OCI-LY7 (cell line): ENCODE measurements around the gene EARS2. TPM values are rescaled to one million over a fixed set of nuclear protein-coding genes. Genes with fewer than 3 reads are reported as not detected.

ENCODE experiments used
- BruUV-seq: library from RNA; stranded (reverse); fragments of 400-500 nt; replicated peaks from 2 replicates; lab custom pipeline; 2021; lab: Mats Ljungman, UMichigan
- CTCF ChIA-PET: fragments of 300-600 bp; sonication (Branson Sonifier 250); formaldehyde crosslinking; loops from one replicate; lab custom pipeline; 2022; ENCODE audit warnings: antibody characterized with exemption; ENCODE audit not compliant: unreplicated experiment; lab: Charles Lee
- POLR2A ChIA-PET: fragments of 300-600 bp; sonication (Branson Sonifier 250); formaldehyde crosslinking; loops from one replicate; lab custom pipeline; 2022; ENCODE audit warnings: antibody characterized with exemption; lab: Charles Lee
- DNase-seq: peaks from one replicate; pipeline ENCODE4 v3.0.0-alpha.2; 2015; ENCODE audit warnings: low spot score
- H2AFZ ChIP-seq: fragments of 200-600 bp; sonication (generic), shearing (Covaris generic); 2 replicates; pipeline ENCODE4 v1.6.1; 2014; ENCODE audit warnings: mild to moderate bottlenecking, antibody characterized with exemption, low read length, moderate library complexity
- H3K27ac ChIP-seq: fragments of 200-600 bp; sonication (generic); 2 replicates; pipeline ENCODE4 v1.5.1; 2014; ENCODE audit warnings: mixed run types, low read depth, mild to moderate bottlenecking, moderate library complexity, low read length, inconsistent platforms; ENCODE audit not compliant: poor library complexity, severe bottlenecking
- H3K36me3 ChIP-seq: fragments of 200-600 bp; sonication (generic); 2 replicates; pipeline ENCODE4 v1.6.1; 2014; ENCODE audit warnings: mild to moderate bottlenecking, antibody characterized with exemption, low read length, moderate library complexity, mixed read lengths; ENCODE audit not compliant: insufficient read depth
- H3K4me1 ChIP-seq: fragments of 200-600 bp; sonication (generic); 2 replicates; pipeline ENCODE4 v1.5.1; 2014; ENCODE audit warnings: mild to moderate bottlenecking, low read length; ENCODE audit not compliant: insufficient read depth, poor library complexity, severe bottlenecking
- H3K4me2 ChIP-seq: fragments of 200-600 bp; sonication (generic); 2 replicates; pipeline ENCODE4 v1.6.1; 2014; ENCODE audit warnings: mild to moderate bottlenecking, low read length
- H3K4me3 ChIP-seq: fragments of 200-600 bp; sonication (generic); 2 replicates; pipeline ENCODE4 v1.5.1; 2014; ENCODE audit warnings: mild to moderate bottlenecking, low read depth, low read length; ENCODE audit not compliant: poor library complexity, severe bottlenecking
- H3K79me2 ChIP-seq: fragments of 200-600 bp; sonication (generic); 2 replicates; pipeline ENCODE4 v1.6.1; 2016; ENCODE audit warnings: low read depth, mild to moderate bottlenecking, low read length, moderate library complexity, mixed read lengths; ENCODE audit not compliant: insufficient read depth
- H3K9me2 ChIP-seq: fragments of 200-600 bp; sonication (generic); 2 replicates; pipeline ENCODE4 v1.6.1; 2016; ENCODE audit warnings: mild to moderate bottlenecking, low read length, mixed read lengths; ENCODE audit not compliant: insufficient read depth
- H3K9me3 ChIP-seq: fragments of 200-600 bp; sonication (generic); 2 replicates; pipeline ENCODE4 v1.6.1; 2014; ENCODE audit warnings: mild to moderate bottlenecking, mixed run types, low read length, mixed read lengths
- H4K20me1 ChIP-seq: fragments of 200-600 bp; sonication (generic); 2 replicates; pipeline ENCODE4 v1.6.1; 2014; ENCODE audit warnings: mild to moderate bottlenecking, antibody characterized with exemption, low read length, moderate library complexity, mixed read lengths; ENCODE audit not compliant: insufficient read depth
- EZH2phosphoT487 ChIP-seq: fragments of 200-600 bp; sonication (generic); IDR thresholded peaks from 2 replicates; pipeline ENCODE4 v1.6.1; 2018; ENCODE audit warnings: low read depth, borderline replicate concordance, mild to moderate bottlenecking, mixed run types, antibody characterized with exemption, low read length, moderate library complexity, mixed read lengths
- intact Hi-C: fragments of 100-400 bp; cut with micrococcal nuclease; formaldehyde crosslinking; loops from one replicate; pipeline ENCODE4 v1.10.0; 2022; ENCODE audit not compliant: unreplicated experiment
- total RNA-seq, 2 experiments: library from RNA; depleted of rRNA in 1 of 2; stranded (reverse); fragments of >200 nt in 1 of 2; shearing (Covaris generic) in 1 of 2; gene quantifications; 2 replicates each; pipeline ENCODE4 v1.2.3, GENCODE V29; 2014 to 2022
- TF ChIP-seq, protein P1 (sequence below): fragments of 200-600 bp; sonication (generic); conservative IDR thresholded peaks from 2 replicates; pipeline ENCODE4 v1.5.1; 2014; ENCODE audit warnings: mild to moderate bottlenecking, antibody characterized with exemption, low read length, moderate library complexity, mixed read lengths

The EARS2 gene
- total RNA-seq, 2 experiments from 2014 or later: 38.5 to 42.1 TPM

DNA sequence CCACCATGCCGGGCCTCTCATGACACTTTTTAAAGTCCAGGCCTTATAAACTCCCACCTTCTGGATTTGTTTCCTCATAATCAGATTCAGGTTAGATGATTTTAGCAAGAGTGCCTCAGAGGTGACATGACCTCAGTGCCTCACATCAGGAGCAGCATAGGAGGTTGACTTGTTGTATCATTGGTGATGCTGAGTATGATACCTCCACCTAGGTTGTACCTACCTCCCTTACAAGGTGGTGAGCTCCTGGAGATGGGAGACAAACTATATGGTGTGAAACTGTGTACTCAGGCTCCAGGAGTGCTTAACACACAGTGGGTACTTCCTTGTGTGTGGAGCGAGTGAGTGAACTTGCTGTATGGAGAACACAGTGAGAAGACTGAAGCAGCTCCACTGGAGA lies 20.3 kb upstream of the EARS2 start:
- no peak overlapping the region for H2AFZ ChIP-seq
- no peaks in the 10 kb centered on the region for H3K9me3 ChIP-seq
- no peaks in the 10 kb centered on the region for H4K20me1 ChIP-seq
- peaks cover 6% of the 10 kb centered on the region for H3K4me1 ChIP-seq
- no peak for DNase-seq
- no peaks in the 10 kb centered on the region for H3K9me2 ChIP-seq
- no peak overlapping the region for H3K4me3 ChIP-seq
- TF ChIP-seq, protein P1, sequence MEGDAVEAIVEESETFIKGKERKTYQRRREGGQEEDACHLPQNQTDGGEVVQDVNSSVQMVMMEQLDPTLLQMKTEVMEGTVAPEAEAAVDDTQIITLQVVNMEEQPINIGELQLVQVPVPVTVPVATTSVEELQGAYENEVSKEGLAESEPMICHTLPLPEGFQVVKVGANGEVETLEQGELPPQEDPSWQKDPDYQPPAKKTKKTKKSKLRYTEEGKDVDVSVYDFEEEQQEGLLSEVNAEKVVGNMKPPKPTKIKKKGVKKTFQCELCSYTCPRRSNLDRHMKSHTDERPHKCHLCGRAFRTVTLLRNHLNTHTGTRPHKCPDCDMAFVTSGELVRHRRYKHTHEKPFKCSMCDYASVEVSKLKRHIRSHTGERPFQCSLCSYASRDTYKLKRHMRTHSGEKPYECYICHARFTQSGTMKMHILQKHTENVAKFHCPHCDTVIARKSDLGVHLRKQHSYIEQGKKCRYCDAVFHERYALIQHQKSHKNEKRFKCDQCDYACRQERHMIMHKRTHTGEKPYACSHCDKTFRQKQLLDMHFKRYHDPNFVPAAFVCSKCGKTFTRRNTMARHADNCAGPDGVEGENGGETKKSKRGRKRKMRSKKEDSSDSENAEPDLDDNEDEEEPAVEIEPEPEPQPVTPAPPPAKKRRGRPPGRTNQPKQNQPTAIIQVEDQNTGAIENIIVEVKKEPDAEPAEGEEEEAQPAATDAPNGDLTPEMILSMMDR: no peak
- no peak for TF ChIP-seq EZH2phosphoT487
- POLR2A ChIA-PET: no interaction called here
- no TSS peak for BruUV-seq
- H3K36me3 ChIP-seq: peaks cover 62% of the 10 kb centered on the region
- no peaks in the 10 kb centered on the region for H3K79me2 ChIP-seq
- CTCF ChIA-PET: no interaction called here
- no peak overlapping the region for H3K27ac ChIP-seq
- no peak overlapping the region for H3K4me2 ChIP-seq
- intact Hi-C loops: no loop called here

DNA sequence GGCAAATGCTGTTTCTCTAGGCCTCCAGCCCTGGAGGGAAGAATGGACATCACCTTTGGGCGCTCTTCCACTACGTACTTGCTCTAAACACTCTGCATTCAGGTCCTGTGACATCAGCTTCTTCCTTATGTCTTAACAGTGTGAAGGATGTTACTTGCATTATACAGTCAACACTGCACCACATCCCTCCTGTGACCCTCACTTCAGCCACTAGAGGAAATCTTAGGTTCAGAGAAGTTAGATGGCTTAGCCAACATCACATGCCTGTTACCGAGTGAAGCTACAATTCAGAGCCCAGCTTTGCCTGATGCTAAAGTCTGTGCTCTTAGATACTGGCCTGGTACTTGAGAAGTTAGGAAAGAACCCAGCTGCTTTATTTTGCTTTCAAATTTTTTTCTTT lies 18.7 kb upstream of the EARS2 start:
- Histone ChIP-seq H2AFZ (no peak overlapping the region), H3K4me3 (no peak overlapping the region), H3K9me3 (no peaks in the 10 kb centered on the region), H4K20me1 (no peaks in the 10 kb centered on the region), H3K36me3 (peaks cover 60% of the 10 kb centered on the region), H3K27ac (no peak overlapping the region), H3K4me2 (no peak overlapping the region), H3K79me2 (no peaks in the 10 kb centered on the region), H3K9me2 (no peaks in the 10 kb centered on the region), H3K4me1 (peaks cover 20% of the 10 kb centered on the region)
- POLR2A ChIA-PET: interaction anchor here (0.5 kb wide), 1 partner anchor 62 kb away, joined by 3 read pairs; no protein-coding TSS in a partner anchor
- TF ChIP-seq, protein P1: no peak
- TF ChIP-seq EZH2phosphoT487: no peak
- intact Hi-C loops: no loop called here
- no TSS peak for BruUV-seq
- no peak for DNase-seq
- CTCF ChIA-PET: no interaction called here

DNA sequence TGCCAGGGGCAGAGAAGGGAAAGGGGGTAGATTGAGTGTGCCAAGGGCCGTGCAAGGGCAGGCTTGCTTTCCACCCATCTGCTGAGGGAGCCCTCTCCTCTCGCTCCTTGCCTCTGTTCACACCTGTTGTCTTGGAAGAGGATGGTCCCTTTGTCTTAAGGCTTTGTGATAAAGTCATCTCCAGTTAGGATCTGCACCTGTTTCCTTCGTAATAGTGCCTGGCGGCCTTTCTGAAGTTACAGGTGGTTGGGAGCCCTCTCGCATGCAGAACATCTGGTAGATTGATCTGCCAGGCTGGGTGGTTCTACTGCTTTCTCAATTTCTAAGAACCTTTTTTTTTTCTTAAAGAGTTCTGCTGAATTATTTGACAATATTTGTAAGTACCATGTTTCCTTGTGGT lies 16.7 kb upstream of the EARS2 start:
- H3K36me3 ChIP-seq: peaks cover 58% of the 10 kb centered on the region

More for the DNA sequence above, 16.7 kb upstream of the EARS2 start:
- TF ChIP-seq, protein P1: no peak
- no peak for TF ChIP-seq EZH2phosphoT487
- Histone ChIP-seq H3K4me2 (no peak overlapping the region), H3K9me3 (no peaks in the 10 kb centered on the region), H3K9me2 (no peaks in the 10 kb centered on the region), H3K4me1 (peaks cover 36% of the 10 kb centered on the region), H3K79me2 (no peaks in the 10 kb centered on the region), H4K20me1 (no peaks in the 10 kb centered on the region), H3K4me3 (no peak overlapping the region), H2AFZ (no peak overlapping the region), H3K27ac (no peak overlapping the region)
- ChIA-PET POLR2A (interaction anchor here (0.6 kb wide), 1 partner anchor 1262 kb away, joined by 5 read pairs; no protein-coding TSS in a partner anchor), CTCF (no interaction called here)
- intact Hi-C loops: no loop called here
- BruUV-seq: no TSS peak
- DNase-seq: no peak
